HL-60/S4 treated with phorbol 12-myristate 13-acetate at 8.2 ng/mL for 4 days and 3 days (cell line): ENCODE data around the gene ATG4C.
"Not testable (repeated sequence)": the region's sequence is repeated elsewhere in the genome, so short reads cannot be mapped to it uniquely, and the experiment has no call there.

Experiments
- in situ Hi-C: fragments of 300-500 bp; cut with MboI; formaldehyde crosslinking; loops from 2 replicates; pipeline ENCODE4 v1.15.0; 2022; ENCODE audit warnings: low sequenced_read_pairs

Gene ATG4C

DNA sequence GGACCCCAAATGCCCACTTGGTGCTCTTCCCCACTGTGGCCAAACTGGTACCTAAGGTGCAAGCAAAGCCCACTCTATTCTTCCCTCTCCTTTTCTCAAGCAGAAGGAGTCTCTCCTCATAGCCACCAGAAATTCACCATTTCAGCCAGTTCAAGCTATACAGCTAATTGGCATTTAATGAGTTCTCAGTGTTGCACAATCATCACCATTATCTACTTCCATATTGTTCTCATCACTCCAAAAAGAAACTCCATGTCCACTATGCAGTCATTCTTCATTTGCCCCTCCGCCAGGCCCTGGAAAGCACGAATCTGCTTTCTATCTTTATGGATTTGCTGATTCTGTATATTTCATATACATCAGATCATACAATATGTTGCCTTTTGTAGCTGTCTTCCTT lies 9.9 kb upstream of the ATG4C start:
- in situ Hi-C loops, result no loop called here

DNA sequence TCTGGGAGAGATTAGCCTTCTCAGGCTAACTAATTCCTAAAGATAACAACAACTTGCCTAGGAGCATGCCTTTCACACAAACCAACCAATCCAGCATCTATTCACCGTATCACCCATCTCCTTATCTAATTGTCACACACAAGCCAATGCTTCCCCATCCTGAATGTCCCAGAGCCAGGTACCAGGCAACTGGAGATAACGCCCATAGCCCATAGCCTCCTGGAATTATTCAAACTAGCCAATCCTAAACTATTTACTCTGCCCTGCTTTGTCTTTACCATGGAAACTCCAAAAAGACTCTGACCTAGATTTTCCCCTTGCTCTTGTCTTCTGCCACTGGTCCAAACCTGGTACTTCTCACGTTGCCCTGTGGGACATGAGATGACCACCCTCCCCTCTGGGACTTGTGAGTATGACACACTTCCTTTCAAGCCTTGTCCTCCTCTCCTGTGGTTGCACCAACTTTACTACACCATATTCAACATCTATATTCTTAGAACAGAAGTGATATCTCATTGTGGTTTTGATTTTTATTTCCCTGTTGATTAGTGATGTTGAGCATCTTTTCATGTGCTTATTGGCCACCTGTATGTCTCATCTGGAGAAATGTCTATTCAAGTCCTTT lies 8.8 kb upstream of the ATG4C start:
- in situ Hi-C loops, result no loop called here

DNA sequence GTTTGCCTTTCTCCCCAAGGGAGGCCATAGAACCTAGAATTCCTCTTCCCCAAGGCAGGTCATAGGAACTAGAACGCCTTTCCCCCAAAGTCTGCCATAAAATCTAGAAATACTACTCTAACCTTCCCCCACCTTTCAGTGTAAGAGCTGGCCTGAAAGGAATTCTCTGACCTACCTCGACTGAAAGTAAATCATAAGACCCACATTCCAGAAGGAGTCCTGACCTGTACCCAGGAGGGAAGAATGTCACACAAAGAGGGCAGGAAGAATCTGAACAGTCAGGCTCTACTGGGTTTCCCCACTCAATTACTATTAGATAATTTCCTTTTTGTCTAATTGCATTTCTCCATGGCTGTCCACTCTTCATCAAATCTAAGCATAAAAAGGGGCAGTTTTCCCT lies 5.7 kb upstream of the ATG4C start:
- in situ Hi-C loops, result no loop called here

DNA sequence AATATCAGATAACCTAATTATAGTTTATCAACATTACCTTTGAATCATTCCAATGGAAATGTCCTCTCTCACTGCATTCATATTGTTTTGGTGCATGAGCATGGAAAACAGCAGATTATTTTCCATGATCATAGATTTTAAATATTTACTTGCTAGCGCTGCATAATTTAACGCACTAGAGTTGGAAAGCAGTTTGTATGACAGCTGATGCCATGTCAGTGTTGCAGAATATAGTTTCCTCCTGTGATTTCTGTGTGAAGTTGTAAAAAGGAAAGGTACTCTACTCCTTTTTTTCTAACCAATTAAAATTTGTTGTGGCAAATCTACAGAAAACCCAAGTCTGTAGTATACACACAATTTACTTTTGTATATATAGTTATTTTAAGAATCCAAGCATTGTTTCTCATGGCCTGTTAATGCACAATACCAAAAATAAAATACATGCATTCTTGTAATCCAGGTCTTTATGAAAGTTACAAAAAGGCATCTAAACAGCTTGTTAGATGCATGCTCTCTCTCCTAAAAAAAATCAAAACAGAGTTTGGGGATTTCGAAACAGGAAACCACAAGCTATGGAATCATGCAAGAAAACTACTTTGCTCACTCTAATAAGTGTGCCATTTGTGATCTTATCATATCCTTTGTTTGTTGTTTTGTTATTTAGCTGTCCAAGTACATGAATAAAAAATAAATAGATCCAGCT lies 1.9 kb upstream of the ATG4C start:
- in situ Hi-C loops, result no loop called here

DNA sequence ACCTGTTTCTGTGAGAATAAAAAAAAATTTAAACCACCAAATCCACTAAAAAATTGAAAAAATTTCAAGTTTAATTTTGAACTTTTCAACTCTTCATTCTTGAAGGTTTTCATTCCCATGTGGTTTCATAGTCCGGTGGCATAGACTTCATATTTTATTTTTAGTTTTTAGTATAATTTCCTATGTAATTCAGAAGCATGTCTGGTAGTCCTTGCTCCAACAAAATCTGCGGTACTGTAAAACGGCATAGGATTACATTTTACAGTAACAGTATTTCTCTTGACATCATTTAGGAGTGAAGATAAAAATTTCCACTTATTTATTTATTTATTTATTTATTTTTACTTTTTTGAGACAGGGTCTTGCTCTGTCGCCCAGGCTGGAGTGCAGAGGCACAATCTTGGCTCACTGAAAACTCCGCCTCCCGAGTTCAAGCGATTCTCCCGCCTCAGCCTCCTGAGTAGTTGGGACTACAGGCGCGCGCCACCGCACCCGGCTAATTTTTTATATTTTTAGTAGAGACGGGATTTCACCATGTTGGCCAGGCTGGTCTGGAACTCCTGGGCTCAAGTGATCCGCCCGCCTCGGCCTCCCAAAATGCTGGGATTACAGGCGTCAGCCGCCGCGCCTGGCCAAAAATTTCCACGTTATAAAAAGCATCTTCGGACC lies 1.3 kb upstream of the ATG4C start:
- in situ Hi-C loops, result not testable (repeated sequence)

DNA sequence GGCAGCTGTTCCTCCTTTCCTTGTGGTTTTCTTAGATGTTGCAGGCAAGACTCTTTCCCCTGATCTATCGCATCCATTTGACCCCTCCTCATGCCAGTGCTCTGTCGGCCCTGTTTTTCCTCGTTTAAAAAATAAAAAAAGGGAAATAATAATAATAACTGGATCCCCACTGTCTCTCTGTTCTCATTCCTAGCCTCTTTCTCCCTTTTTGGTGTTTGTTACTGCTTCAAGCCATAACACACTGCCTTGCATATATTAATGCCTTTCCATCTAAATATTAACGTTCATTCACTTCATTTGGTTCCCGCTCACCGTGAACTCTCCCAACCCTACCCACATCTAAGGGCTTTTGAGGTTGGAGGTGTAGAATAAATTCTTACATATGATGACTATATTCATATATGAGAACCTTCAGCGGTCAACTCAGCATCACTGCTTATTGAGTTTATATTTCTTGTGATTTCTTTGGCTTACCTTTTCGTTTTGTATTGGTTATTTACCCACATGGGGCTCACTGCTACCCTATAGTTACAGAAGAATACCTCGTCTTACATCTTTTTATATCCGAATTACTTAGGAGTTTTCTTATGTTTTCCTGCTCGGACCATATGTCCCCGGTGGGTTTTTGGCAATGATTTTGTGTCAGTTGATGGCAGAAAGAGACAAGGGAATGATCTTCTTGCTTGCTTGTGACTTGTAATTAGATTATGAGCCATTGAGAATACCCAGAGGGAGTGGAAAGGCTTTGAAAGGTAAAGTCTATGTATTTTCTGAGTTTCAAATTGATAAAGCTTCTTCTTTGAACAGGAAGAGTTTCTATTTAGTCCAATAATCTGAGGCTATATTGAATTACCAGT lies 805 bp downstream of the ATG4C start:
- in situ Hi-C loops, result no loop called here

DNA sequence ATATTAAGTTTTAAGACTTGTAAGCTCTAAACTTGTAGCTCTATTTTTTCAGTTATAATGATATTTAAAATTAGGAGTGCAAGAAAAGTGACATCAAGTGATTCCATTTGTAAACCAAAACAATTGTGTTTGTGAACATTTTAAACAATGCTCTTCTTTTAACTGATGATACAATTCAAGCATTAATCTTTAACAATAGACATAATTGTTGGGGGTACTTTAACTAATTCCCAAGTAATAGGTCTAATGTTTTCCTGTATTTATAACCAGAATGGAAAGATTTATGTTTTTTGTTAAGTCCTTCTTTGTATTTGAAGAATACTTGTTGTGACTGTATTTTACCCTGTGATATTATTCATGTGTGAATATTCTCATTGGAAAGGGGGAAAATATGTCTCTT lies 6.8 kb downstream of the ATG4C start:
- in situ Hi-C loops, result no loop called here

DNA sequence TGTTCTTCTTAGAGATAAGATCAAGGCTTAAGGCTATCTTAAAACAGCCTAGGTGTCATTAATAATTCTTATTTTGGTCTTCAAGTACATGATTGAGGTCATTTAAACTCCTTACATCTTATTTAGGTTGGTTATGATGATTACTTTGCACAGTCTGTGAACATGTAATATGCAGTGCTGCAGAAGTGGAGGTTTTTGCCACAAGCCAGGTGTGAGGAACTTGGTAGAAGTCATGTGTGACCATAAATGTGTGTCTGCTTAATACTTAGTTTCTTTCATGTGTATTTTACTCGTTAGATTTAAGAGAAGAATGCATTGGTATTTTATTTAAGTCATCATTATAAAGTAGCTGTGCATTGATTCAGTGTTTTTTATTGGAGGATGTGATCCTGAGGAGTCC lies 10.1 kb downstream of the ATG4C start:
- in situ Hi-C loops, result no loop called here

DNA sequence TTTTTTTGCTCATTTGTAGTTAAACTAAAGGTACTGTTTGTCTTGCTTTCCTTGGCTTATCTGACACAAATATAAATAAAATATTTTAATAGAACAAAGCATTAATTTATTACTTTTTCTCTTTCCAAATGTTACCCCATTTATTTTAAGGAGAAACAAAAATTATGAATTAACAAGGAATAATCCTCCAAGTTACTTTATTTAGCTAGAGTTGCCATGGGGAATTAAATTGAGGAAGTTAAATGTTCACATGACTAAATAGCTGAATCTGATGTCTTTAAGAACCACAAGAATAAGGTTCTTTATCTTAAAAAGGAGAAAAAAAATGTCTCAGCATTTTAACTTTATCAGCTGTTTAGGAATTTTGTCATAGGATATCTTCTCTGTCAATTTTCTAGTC lies 12.3 kb downstream of the ATG4C start:
- in situ Hi-C loops, result no loop called here

DNA sequence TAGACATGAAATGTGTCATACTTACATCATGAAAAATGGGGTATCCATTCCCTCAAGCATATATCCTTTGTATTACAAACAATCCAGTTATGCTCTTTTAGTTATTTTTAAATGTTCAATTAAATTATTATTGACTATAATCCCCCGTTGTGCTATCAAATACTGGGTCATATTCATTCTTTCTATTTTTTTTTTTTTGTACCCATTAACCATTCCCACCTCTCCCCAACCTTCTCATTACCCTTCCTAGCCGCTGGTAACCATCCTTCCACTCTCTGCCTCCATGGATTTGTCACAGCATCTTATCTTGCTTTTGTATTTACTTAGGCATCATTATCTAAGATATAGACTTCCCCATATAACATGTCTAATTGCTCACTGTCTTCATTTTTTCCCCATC lies 15.8 kb downstream of the ATG4C start:
- in situ Hi-C loops, result no loop called here

DNA sequence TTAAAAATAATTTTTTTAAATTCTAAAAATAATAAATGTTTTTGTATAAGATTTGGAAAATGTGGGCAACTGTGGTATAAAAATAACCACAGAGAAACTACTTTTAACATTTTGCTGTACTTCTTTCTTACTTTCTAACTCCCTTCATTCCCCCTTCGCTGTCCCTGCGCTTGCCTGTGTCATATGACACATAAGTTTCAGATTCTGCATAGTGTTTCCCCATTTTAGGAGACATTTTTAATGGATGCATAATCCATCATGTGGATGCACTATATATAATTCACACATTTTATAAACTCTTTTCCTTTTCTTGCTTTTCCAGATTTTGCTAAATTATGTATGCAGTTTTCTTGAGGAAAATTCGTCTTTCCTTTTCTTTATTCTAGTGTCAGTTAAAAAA lies 16.3 kb downstream of the ATG4C start:
- in situ Hi-C loops, result no loop called here

DNA sequence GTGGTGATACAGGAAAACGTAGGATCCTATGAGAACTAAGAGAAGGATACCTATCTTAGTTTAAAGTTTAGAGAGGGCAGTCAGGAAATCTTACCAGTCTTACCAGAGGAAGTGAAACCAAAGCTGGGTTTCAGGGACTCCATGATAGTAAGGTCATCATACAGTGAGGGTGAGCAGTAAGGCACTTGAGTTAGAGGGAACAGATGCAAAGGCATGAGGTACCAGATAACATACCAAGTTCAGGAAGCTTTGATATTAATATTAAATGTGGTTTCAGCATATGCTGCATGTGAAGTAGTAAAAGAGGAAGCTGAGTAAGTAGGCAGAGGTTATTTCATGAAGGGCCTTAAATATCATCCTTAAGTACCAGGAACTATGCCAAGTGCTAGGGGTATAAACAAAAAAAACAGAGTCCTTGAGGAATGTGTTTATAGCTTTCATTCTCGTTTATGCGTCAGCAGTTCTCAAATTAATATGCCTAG lies 16.9 kb downstream of the ATG4C start:
- in situ Hi-C loops, result no loop called here

DNA sequence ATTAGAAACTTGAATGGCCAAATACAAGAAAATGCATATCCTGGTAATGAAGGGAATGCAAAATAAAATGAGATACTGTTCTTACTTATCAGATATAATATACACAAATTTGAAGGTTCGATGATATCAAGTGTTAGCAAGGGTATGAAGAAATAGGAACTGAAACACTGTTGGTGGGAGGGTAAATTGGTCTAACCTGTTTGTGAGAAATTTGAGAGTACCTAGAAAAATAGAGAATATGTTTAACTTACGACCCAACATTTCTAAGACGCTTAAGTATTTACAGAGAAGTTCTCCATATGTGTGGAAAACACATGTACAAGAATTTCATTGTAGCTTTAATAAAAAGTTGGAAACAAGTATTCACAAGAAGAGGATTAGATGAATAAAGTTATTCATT lies 25.9 kb downstream of the ATG4C start:
- in situ Hi-C loops, result no loop called here

DNA sequence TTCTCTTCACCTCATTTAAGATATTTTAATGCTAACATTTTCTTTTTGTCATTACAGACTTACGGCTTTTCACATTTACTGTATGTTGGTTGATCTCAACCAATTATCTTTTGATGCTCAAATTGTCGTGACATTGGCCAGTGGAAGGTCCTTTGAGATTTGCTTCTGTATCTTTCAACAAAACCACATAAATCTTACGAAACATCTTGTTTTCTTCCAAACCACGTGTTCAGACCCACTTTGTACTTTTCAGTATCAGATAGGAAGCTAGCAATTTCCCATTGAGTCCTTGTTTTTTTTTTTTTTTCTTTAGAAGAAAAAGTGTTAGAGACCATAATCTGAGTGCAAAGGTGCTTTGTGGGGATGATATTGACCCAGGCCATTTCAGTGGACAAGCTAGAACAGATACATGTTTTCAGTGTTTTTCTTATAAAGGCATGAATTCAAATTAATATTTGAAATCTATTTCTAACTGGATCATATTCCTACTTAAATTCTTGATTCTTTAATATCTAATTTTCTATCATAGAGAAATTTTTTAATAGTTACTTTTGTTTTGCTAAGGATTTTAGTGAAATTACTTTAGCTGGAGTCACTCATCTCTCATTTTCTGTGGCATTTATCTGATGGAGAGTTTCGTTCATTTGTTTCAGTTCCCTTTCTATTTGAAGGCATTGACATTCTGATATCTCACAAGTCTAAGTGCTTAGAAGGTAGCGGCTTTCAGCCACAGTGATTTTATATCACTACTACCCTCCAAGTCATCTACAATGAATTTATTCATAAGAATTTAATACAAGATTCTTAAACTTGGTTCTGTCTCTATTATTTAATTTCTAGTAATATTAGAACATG lies 26.7 kb downstream of the ATG4C start:
- in situ Hi-C loops, result no loop called here

DNA sequence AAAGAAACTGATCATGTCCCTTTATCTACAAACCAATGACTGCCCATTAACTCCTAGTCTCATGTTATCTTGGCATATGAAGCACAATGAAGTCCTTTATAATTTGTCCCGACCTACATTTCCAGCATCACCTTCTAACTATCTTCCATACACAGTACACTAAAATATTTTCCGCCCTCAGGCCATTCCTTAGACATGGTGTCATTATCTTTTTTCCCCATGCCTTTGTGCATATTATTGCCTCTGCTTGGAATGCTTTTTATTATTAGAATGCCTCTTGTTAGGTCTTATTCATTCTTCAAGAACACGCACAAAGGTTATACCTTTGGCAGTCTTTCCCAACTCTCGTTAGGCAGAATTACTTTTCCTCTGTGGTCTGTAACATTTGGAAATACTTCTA lies 39.6 kb downstream of the ATG4C start:
- in situ Hi-C loops, result no loop called here

DNA sequence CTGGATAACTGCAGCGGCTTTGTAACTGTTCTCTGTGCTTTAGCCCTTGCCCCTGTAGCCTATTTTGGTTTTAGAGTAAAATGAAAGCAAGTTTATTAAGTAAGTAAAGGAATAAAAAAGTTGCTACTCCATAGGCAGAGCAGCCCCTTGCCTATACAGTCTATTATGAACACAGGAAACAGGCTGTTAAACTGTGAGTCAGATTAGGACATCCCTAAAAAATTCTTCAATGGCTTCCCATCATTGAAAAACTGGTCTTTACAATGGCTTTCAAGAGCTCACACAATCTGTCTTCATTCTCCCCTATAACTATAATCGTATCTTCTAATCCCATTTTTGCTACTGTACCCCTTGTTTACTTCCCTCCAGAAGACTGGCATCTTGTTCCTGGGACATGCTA lies 43.0 kb downstream of the ATG4C start:
- in situ Hi-C loops, result no loop called here

DNA sequence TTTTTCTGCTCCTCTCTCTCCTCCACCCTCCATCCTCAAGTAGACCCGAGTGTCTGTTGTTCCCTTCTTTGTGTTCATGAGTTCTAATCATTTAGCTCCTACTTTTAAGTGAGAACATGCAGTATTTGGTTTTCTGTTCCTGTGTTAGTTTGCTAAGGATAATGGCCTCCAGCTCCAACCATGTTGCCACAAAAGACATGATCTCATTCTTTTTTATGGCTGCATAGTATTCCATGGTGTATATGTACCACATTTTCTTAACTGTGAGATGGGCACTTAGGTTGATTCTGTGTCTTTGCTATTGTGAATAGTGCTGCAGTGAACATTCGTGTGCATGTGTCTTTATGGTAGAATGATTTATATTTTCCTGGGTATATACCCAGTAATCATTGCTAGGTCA lies 43.9 kb downstream of the ATG4C start:
- in situ Hi-C loops, result not testable (repeated sequence)

DNA sequence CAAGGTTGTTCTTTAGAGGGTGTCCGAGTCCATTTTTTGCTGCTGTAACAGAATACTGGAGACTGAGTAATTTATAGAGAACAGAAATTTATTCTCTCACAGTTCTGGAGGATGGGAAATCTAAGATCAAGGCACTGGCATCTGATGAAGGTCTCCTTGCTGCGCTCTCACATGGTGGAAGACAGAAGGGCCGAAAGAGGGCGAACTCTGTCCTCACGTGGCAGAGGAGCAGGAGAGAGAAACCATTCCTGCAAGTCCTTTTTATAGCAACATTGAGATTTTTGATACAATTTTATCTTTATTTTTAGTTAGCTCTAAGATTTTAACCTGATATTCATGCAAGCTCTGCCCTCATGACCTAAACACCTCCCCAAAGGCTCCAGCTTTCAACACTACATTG lies 48.3 kb downstream of the ATG4C start:
- in situ Hi-C loops, result no loop called here

DNA sequence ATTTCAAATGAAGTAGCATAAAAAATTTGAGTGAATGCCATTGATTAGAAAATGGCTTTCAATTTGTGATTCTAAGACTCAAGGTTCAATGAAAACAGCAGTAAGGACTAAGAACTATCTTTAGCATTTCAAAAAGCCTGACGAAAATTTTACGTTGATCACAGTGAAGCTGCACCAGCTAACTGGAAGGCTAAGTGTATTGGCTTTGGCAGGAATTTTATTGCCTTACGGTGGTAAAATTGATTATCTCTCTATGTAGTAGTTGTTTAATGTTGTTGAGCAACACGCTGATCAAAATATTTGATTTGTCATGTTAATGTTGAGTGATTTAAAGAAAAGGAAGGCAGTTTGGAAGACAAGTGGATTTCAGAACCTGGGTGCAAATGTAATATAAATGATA lies 49.6 kb downstream of the ATG4C start:
- in situ Hi-C loops, result no loop called here

DNA sequence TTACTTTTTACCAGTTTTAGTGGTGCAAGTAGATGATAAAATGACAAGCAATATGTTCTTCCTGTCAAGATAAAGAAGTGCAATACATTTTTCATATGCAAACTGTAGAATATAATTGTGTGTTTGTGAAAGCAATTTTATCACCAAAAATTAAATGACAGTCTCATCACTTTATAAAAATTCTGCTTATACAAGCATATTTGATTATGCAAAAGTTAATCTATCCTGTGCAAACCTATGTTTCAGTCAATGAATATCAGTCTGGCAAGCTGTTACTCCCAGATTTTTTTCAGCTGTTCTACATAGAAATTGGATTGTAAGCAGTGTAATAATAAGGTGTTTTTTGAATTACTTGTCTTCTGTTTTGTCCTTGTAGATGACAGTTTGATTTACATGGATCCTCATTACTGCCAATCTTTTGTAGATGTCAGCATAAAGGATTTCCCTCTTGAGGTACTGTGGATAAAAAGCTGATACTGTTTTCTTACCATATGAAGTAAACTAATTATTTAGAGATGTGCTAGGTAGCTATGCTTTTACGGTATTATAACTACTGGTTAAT lies 50.5 kb downstream of the ATG4C start:
- in situ Hi-C loops, result no loop called here
